ENCODE measurements around the gene MASP2.

DNA sequence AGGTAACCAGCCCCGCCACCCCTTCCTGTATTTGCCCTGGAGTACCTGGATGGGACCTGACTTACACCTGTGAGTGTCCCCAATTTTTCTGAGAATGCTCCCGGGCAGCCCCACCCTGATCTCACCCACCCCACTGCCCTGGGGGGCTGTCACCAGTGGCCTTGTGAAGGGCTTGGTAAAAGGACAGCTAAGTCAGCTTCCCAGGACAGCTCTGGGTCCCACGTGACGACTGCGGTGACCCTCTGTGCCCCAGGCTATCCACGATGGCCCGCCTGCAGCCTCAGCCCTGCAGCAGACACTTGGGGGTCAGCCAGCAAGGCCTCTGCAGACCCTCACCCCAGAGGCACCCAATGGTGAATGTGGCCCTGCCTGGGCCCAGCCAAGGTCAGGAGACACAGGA is 7.1 kb upstream of the MASP2 start:
- TF ChIP-seq TCF4 (CRISPR knock-in tag; IDR thresholded peaks at IDR 0.05; ENCODE audit: borderline replicate concordance), result no peak
- no peak for TF ChIP-seq ZFP3 (CRISPR knock-in tag; IDR thresholded peaks at IDR 0.05)
- TF ChIP-seq GLIS3 (CRISPR knock-in tag; IDR thresholded peaks at IDR 0.05), result no peak
- no peak for TF ChIP-seq ARNTL (CRISPR knock-in tag; IDR thresholded peaks at IDR 0.05; ENCODE audit: borderline replicate concordance, low read depth)
- no peak for TF ChIP-seq ZNF8 (CRISPR knock-in tag; IDR thresholded peaks at IDR 0.05)
- no peak for TF ChIP-seq ZNF565 (CRISPR knock-in tag; conservative IDR thresholded peaks at IDR 0.05; ENCODE audit: low read depth)
- TF ChIP-seq ZFP30 (CRISPR knock-in tag; IDR thresholded peaks at IDR 0.05), result no peak
- no peak for TF ChIP-seq OSR1 (CRISPR knock-in tag; IDR thresholded peaks at IDR 0.05)
- no peak for TF ChIP-seq TSHZ2 (CRISPR knock-in tag; IDR thresholded peaks at IDR 0.05)
- no peak for TF ChIP-seq ZC3H10 (CRISPR knock-in tag; IDR thresholded peaks at IDR 0.05)
- no peak for TF ChIP-seq TOX (CRISPR knock-in tag; IDR thresholded peaks at IDR 0.05; ENCODE audit: borderline replicate concordance)
- TF ChIP-seq, protein P1, sequence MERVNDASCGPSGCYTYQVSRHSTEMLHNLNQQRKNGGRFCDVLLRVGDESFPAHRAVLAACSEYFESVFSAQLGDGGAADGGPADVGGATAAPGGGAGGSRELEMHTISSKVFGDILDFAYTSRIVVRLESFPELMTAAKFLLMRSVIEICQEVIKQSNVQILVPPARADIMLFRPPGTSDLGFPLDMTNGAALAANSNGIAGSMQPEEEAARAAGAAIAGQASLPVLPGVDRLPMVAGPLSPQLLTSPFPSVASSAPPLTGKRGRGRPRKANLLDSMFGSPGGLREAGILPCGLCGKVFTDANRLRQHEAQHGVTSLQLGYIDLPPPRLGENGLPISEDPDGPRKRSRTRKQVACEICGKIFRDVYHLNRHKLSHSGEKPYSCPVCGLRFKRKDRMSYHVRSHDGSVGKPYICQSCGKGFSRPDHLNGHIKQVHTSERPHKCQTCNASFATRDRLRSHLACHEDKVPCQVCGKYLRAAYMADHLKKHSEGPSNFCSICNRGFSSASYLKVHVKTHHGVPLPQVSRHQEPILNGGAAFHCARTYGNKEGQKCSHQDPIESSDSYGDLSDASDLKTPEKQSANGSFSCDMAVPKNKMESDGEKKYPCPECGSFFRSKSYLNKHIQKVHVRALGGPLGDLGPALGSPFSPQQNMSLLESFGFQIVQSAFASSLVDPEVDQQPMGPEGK (CRISPR knock-in tag; IDR thresholded peaks at IDR 0.05; ENCODE audit: borderline replicate concordance), result no peak

Measured in SK-N-SH treated with all-trans-retinoic acid at 6 μM for 48 hours (cell line).